ACC112 (cell line): ENCODE measurements around the gene SH3PXD2A.
"Not testable (repeated sequence)": the region's sequence is repeated elsewhere in the genome, so short reads cannot be mapped to it uniquely, and the experiment has no call there.

Experiments used
- H2AFZ ChIP-seq: fragments of 200-600 bp; sonication (generic); one replicate; pipeline ENCODE4 v1.6.0; 2017; ENCODE audit warnings: antibody characterized with exemption, low read length; ENCODE audit not compliant: unreplicated experiment
- H3K27ac ChIP-seq: fragments of 200-600 bp; sonication (generic); 2 replicates; pipeline ENCODE4 v1.5.1; 2014; ENCODE audit warnings: low read depth, mild to moderate bottlenecking, antibody characterized with exemption, low read length, moderate library complexity
- H3K27me3 ChIP-seq: fragments of 200-600 bp; sonication (generic); 2 replicates; pipeline ENCODE4 v1.6.1; 2014; ENCODE audit warnings: mild to moderate bottlenecking, antibody characterized with exemption, low read length, moderate library complexity, mixed read lengths; ENCODE audit not compliant: insufficient read depth
- H3K36me3 ChIP-seq: fragments of 200-600 bp; sonication (generic); 2 replicates; pipeline ENCODE4 v1.6.1; 2016; ENCODE audit warnings: mild to moderate bottlenecking, antibody characterized with exemption, low read length, moderate library complexity, mixed read lengths; ENCODE audit not compliant: insufficient read depth
- H3K4me1 ChIP-seq: fragments of 200-600 bp; sonication (generic); one replicate; pipeline ENCODE4 v1.6.1; 2016; ENCODE audit warnings: low read length, mixed read lengths; ENCODE audit not compliant: insufficient read depth, unreplicated experiment, control insufficient read depth
- H3K4me3 ChIP-seq: fragments of 200-600 bp; sonication (generic); 2 replicates; pipeline ENCODE4 v1.5.1; 2014; ENCODE audit warnings: mild to moderate bottlenecking, low read depth, low read length
- H3K79me2 ChIP-seq: fragments of 200-600 bp; sonication (generic); one replicate; pipeline ENCODE4 v1.6.0; 2016; ENCODE audit warnings: low read length; ENCODE audit not compliant: control insufficient read depth, unreplicated experiment, insufficient read depth

SH3PXD2A gene

DNA sequence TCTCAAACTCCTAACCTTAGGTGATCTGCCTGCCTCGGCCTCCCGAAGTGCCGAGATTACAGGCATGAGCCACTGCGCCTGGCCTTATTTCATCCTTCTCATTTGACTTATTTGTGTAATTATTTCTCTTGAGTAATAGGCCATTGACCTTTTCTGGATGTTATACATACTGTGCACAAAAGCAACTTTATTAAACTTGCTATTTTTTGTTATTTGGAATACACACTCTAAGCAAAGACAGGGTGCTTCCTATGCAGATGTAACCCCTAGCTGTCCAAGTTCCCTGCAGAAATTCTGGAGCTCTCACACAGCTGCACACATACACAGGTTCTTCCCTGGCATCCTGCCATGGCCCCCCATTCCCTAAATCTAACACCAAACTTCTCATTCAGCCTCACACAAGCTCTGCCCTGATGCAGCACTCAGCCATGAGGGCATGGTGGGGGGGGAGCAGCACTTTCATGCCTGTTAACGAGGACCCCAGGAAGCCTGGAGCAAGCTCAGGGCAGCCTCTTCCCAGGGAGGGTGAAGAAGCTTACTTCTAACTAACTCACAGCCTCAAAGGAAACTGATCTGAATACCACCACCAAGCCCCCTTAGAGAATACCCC is 33.2 kb downstream of the SH3PXD2A start:
- H3K4me1 ChIP-seq: no peaks in the 10 kb centered on the region
- peaks cover 18% of the 10 kb centered on the region for H3K27me3 ChIP-seq
- H3K79me2 ChIP-seq: no peaks in the 10 kb centered on the region
- no peak overlapping the region for H3K27ac ChIP-seq
- H3K36me3 ChIP-seq: no peaks in the 10 kb centered on the region
- no peak overlapping the region for H2AFZ ChIP-seq
- H3K4me3 ChIP-seq: no peak overlapping the region

- H2AFZ ChIP-seq: no peak overlapping the region
- no peak overlapping the region for H3K4me3 ChIP-seq
- no peaks in the 10 kb centered on the region for H3K4me1 ChIP-seq
- no peaks in the 10 kb centered on the region for H3K79me2 ChIP-seq
- H3K27ac ChIP-seq: no peak overlapping the region
- H3K27me3 ChIP-seq: peaks cover 18% of the 10 kb centered on the region
- H3K36me3 ChIP-seq: no peaks in the 10 kb centered on the region
Observed at GRCh38 chr10:103820101-103821062, 35.0 kb downstream of the SH3PXD2A start.

DNA sequence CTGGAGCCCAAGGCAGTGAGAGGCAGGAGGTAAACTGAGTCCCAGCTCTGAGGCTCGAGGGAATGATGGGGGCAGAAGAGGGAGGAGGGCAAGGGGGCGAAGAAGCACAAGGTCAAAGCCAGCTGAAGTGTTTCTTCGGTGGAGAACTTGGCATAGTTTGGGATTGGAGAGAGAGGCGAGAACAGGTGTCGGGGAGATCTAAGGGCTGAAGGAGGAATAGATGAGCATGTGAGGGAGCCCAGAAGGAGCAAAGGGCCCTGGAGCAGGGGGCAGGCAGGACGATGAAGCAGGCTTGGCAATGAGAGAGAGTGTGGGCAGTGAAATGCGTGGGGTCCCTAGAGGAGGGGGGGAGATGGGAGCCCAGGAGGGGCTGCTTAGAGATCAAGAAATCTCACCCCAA is 35.9 kb downstream of the SH3PXD2A start:
- H3K27ac ChIP-seq: no peak overlapping the region

DNA sequence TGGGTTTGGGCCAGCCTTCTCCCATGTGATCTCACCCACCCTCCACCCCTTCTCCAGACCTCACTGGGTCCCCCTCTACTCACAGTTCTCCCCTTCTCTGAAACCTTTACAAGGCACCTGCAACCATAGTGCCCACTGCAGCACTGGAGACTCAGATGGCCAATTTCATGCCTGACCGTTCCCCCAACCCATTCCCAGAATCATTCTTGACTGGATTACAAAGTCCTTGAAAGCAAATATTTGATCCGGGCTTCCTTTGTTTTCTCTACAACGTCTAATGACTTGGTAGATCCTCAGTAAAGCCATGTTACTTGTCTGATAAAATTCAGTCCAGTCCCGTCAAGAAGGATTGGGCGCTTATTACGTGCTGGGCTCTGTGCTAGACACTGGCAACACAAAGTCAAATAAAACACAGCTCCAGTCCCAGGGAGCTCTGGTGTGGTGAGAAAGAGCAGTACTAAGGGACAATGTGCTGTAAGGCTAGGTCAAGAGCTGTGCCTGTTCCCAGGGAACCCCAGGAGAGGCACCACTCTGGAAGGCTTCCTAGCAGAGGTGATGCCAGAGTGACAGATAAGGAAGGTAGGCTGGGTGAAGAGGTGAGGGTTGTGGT is 36.5 kb downstream of the SH3PXD2A start:
- no peaks in the 10 kb centered on the region for H3K79me2 ChIP-seq

More for the DNA sequence above, 35.9 kb downstream of the SH3PXD2A start:
- H3K27me3 ChIP-seq: peaks cover 15% of the 10 kb centered on the region
- H3K36me3 ChIP-seq: no peaks in the 10 kb centered on the region
- no peaks in the 10 kb centered on the region for H3K4me1 ChIP-seq
- no peaks in the 10 kb centered on the region for H3K79me2 ChIP-seq
- no peak overlapping the region for H2AFZ ChIP-seq
- H3K4me3 ChIP-seq: no peak overlapping the region

DNA sequence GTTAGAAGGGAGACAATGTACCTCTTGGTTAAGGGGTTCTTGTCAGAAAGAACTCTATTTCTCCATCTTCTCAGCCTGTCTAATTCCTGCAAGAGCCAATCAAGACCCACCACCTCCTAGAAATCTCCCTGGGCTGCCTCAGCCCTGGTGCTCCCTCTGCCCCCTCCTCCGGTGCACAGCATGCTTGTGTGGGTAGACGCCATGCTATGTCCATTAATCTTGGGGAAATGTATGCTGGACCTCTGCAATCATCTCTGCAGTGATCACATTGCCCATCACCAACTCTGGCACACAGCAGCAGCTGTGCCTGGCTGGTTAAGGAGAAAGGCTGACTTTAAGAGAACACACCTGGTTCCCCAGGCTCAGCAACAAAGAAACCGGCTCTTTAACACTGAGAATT is 37.3 kb downstream of the SH3PXD2A start:
- no peaks in the 10 kb centered on the region for H3K79me2 ChIP-seq

More for the DNA sequence above, 36.5 kb downstream of the SH3PXD2A start:
- no peak overlapping the region for H3K4me3 ChIP-seq
- H3K4me1 ChIP-seq: no peaks in the 10 kb centered on the region
- peaks cover 15% of the 10 kb centered on the region for H3K27me3 ChIP-seq
- no peak overlapping the region for H3K27ac ChIP-seq
- H3K36me3 ChIP-seq: no peaks in the 10 kb centered on the region
- H2AFZ ChIP-seq: no peak overlapping the region

GRCh38 chr10:103816431-103816830 is 38.9 kb downstream of the SH3PXD2A start:
- Histone ChIP-seq H3K4me3 (no peak overlapping the region), H3K27ac (no peak overlapping the region), H2AFZ (no peak overlapping the region), H3K4me1 (no peaks in the 10 kb centered on the region), H3K79me2 (no peaks in the 10 kb centered on the region), H3K27me3 (peaks cover 15% of the 10 kb centered on the region), H3K36me3 (no peaks in the 10 kb centered on the region)

More for the DNA sequence above, 37.3 kb downstream of the SH3PXD2A start:
- no peak overlapping the region for H3K27ac ChIP-seq
- H2AFZ ChIP-seq: no peak overlapping the region
- H3K27me3 ChIP-seq: peaks cover 15% of the 10 kb centered on the region
- no peak overlapping the region for H3K4me3 ChIP-seq
- no peaks in the 10 kb centered on the region for H3K4me1 ChIP-seq
- H3K36me3 ChIP-seq: no peaks in the 10 kb centered on the region

DNA sequence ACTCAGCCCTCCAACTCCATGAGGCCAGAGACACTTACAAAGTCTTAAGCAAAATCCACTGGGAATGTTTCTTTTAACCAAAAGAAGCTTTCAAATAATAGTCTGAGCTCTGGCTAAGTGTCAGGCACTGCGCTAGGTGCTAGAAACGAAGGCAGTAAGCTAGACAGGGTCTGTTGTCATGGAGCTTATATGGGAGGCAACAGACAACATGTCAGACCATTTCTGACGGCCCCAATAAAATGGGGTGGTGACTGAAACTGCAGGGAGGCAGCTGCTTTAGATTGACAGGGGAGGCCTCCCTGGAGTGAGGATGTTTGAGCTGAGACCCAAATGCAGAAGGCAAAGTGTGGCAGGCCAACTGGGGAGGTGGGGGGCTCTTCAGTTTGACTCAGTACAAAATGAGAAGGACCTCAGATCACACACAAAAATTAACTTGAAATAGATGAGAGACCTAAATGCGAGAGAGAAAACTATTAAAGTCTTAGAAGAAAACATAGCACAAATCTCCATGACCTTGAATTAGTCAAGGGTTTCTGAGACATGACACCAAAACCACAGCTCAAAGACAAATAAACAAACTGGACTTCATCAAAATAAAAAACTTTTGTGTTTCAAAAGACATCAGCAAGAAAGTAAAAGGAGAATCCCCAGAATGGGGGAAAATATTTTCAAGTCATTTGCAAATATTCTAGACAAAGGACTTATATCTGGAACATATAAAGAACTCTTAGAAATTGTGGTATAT is 40.6 kb downstream of the SH3PXD2A start:
- H3K4me3 ChIP-seq: no peak overlapping the region
- H3K79me2 ChIP-seq: no peaks in the 10 kb centered on the region
- H3K36me3 ChIP-seq: no peaks in the 10 kb centered on the region
- no peak overlapping the region for H3K27ac ChIP-seq
- H3K4me1 ChIP-seq: no peaks in the 10 kb centered on the region
- H2AFZ ChIP-seq: no peak overlapping the region
- H3K27me3 ChIP-seq: peaks cover 15% of the 10 kb centered on the region; the same call in 1 of the 2 replicates

DNA sequence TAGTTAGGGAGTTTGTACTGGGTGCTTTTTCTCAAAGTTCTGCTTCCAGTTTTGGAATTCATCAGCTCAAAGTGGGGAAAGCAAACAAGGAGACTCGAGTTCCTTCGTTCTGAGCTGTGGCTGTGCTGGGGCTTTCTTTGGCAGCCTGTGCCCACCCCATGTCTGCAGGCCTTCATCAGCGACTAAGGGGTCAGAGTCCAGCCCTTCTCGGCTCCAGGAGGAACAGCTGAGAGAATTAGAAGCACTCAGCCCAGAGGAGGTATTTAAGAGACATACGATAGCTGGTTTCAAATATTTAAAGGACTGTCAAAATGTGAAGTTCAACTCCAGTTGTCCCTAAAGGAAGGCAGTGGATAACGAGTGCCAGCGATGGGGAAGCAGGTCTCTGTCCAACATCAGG is 41.3 kb downstream of the SH3PXD2A start:
- H3K4me3 ChIP-seq: no peak overlapping the region
- no peak overlapping the region for H3K27ac ChIP-seq
- H2AFZ ChIP-seq: no peak overlapping the region
- H3K79me2 ChIP-seq: no peaks in the 10 kb centered on the region
- H3K36me3 ChIP-seq: no peaks in the 10 kb centered on the region
- H3K4me1 ChIP-seq: no peaks in the 10 kb centered on the region
- H3K27me3 ChIP-seq: peaks cover 12% of the 10 kb centered on the region; the same call in 1 of the 2 replicates

DNA sequence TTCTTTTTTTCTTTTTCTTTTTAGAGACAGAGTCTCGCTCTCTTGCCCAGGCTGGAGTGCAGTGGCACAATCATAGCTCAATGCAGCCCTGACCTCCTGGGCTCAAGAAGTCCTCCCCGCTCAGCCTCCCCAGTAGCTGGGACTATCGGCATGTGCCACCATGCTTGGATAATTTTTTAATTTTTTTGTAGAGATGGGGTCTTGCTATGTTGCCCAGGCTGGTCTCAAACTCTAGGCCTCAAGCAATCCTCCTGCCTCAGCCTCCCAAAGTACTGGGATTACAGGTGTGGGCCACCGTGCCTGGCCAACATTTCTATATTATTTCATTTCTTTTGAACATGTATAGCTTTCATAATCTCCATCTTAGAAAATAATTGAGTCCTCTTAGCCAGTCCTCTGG is 42.1 kb downstream of the SH3PXD2A start:
- H2AFZ ChIP-seq, H3K79me2 ChIP-seq, H3K27ac ChIP-seq, H3K4me1 ChIP-seq, H3K4me3 ChIP-seq, H3K36me3 ChIP-seq, H3K27me3 ChIP-seq: not testable (repeated sequence)

- no peak overlapping the region for H2AFZ ChIP-seq
- H3K36me3 ChIP-seq: no peaks in the 10 kb centered on the region
- H3K27me3 ChIP-seq: no peaks in the 10 kb centered on the region
- H3K4me3 ChIP-seq: no peak overlapping the region
- H3K79me2 ChIP-seq: no peaks in the 10 kb centered on the region
- H3K27ac ChIP-seq: no peak overlapping the region
- H3K4me1 ChIP-seq: no peaks in the 10 kb centered on the region
Observed at GRCh38 chr10:103812432-103812831, 42.9 kb downstream of the SH3PXD2A start.
